Left cardiac atrium (tissue), 4 donors: ENCODE measurements around the gene SEC23IP. TPM values are rescaled to one million over a fixed set of nuclear protein-coding genes. Genes with fewer than 3 reads are reported as not detected.

Experiments used
- ATAC-seq, 2 donors: fragments of 200-7000 bp; cut with Tn5 transposase; one replicate each; pipeline ENCODE4 v1.9.1; 2020; ENCODE audit warnings: mild to moderate bottlenecking in 2 of 2, moderate library complexity in 2 of 2
- DNase-seq: peaks from one replicate; pipeline ENCODE4 v3.0.0-alpha.2; 2020
- intact Hi-C, 2 donors: fragments of 100-400 bp; cut with DNase I; formaldehyde crosslinking; loops; one replicate each; pipeline versions ENCODE4 v1.14.1 to v1.15.1; 2022 to 2023
- microRNA-seq, 2 donors: library from miRNA; unstranded; fragments of <30 nt; microRNA quantifications; one replicate each; pipeline ENCODE4 v1.2.0, GENCODE V29; 2020
- total RNA-seq, 2 donors: library from RNA; stranded (reverse); fragmentation: NEBNext Ultra II Directional; extraction: Animal tissue kit (Norgen Biotek cat#: 25700); gene quantifications; one replicate each; pipeline ENCODE4 v1.2.1, GENCODE V29; 2021
- donor health status: DM: no; HTN: yes; CAD: no.
- donor health status: DM: no; HTN: yes; CAD: no; lungs with severe emphysema.
- donor health status: DM: yes; HTN: yes; CAD: no.
- donor health status: Dilated cardiomyopathy.

The SEC23IP gene
- total RNA-seq, 2 donors from 2014 or later, result 32.2 to 45.2 TPM

- no peak for DNase-seq
- intact Hi-C loops, result no loop called here
Observed at GRCh38 chr10:119989966-119990365, 97.4 kb downstream of the SEC23IP start.

GRCh38 chr10:119991066-119991465, 98.5 kb downstream of the SEC23IP start:
- intact Hi-C loops, result no loop called here
- DNase-seq, result no peak
- ATAC-seq, result no peak

More at GRCh38 chr10:119989966-119990365, 97.4 kb downstream of the SEC23IP start:
- no peak for ATAC-seq

DNA sequence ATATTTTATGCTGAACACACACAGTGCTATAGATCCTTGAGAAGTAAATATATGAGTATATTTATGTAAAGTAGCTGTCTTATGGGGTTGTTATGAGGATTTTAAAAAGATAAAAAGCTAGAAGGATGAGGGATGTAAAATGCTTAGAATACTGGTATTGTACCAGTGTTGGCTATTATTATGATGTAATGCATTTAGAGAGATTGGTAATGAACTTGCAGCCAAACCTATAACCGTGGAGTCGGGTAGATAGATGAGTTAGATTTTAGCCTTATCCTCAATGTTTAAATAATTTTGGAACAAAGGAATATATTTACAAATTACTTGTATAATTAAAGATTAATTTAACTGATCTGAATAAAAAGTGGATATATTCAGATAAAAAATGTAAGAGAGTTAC, 99.3 kb downstream of the SEC23IP start:
- ATAC-seq (no peak), DNase-seq (no peak)
- intact Hi-C loops, result no loop called here

Small RNA genes within 50 kb of the gene (microRNA-seq; reads per million reads assigned to microRNA genes)
- 0 reads per million in 2 donors for gene MIR4682

Other genes starting within 250 kb of the SEC23IP start
- gene BAG3, start 241.3 kb upstream of the SEC23IP start, total RNA-seq, result 100 to 1,000 TPM; 113 to 114 TPM
- gene INPP5F, start 166.7 kb upstream of the SEC23IP start, total RNA-seq, result 1 to 10 TPM; 6.2 to 8.3 TPM
- 10 to 100 TPM; 27.7 to 38.0 TPM for gene MCMBP, start 19.9 kb upstream of the SEC23IP start, total RNA-seq